Myometrial cell (primary cell): Measurements from ENCODE around the gene CCDC150. TPM values are rescaled to one million over a fixed set of nuclear protein-coding genes. Genes with fewer than 3 reads are reported as not detected.

Experiments used
- total RNA-seq: library from RNA; depleted of rRNA; stranded (reverse); fragments of >200 nt; gene quantifications from 2 replicates; pipeline ENCODE4 v1.2.3, GENCODE V29; 2015

The CCDC150 gene
- 0.58 and 1.9 TPM in 2 replicates for total RNA-seq

DNA sequence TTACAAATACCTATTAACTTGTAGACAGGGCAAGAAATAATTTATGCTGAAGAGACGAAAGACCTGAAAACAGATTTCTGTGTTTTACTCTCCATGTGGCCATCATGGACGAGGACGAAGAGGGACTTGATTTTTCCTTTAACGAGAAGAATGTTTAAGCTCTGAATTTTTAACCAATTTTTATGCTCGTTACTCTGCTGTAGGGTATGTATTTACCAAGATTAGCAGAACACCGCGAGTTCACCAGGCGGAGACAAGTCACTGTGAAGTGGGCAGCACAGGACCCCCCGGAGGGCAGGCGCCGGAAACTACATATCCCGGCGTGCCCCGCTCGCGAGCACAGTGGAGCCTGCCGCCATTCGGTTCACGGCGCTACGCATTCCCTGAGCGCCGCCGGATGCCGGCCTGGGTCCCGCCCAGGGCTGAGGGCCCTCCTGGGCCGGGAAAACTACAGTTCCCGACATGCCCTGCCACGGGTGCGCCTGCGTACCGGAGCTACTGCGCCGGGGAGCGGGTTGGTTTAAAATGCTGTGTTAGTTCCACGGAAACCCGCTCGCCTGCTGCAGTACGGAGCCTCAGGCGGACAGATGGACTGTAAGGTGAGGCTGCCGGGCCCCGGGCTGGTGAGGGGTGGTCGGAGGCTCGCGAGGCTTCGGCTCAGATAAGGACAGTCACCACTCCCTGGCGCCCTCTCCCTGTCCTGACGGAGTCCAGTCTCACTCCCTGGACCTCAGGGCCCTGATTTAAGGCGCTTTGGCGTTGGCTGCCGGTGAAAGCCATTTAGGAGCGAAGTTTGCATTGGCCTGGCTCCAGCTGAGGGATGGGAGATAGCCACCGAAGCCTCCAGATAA lies at the start of gene CCDC150:
CCDC150 (plus strand) TSS at position 536 of the 851 bp plus-strand sequence; CDS start at position 588, 52 bp downstream.

GRCh38 chr2:196592911-196593881 lies 46.3 kb upstream of the CCDC150 start, which contains the start of gene HECW2:
TSS of gene HECW2 (minus strand) at chr2:196593554.

Other genes starting within 250 kb of the CCDC150 start
- 0.35 and 2.9 TPM in 2 replicates for gene HECW2, start 46.2 kb upstream of the CCDC150 start, total RNA-seq
- 39.9 and 66.0 TPM in 2 replicates for gene GTF3C3, start 160.0 kb downstream of the CCDC150 start, total RNA-seq
- not detected in 2 replicates for gene C2orf66, start 169.6 kb downstream of the CCDC150 start, total RNA-seq